IMR-90 (cell line): ENCODE results near the gene FBXL7. TPM values are rescaled to one million over a fixed set of nuclear protein-coding genes. Genes with fewer than 3 reads are reported as not detected.

Experiments
- ATAC-seq: fragments of 200-7000 bp; cut with Tn5 transposase; 2 replicates; pipeline ENCODE4 v1.9.1; 2020; ENCODE audit warnings: low read depth, mild to moderate bottlenecking, moderate library complexity
- BruUV-seq: library from RNA; stranded (reverse); fragments of 400-500 nt; replicated peaks from 2 replicates; lab custom pipeline; 2021; lab: Mats Ljungman, UMichigan
- CTCF ChIA-PET: fragments of 300-600 bp; formaldehyde crosslinking; extraction: SDS; loops from one replicate; lab custom pipeline; 2021; ENCODE audit warnings: antibody characterized with exemption; lab: Yijun Ruan, JAX
- POLR2A ChIA-PET: fragments of 300-600 bp; sonication (Branson Sonifier 250); formaldehyde crosslinking; loops from one replicate; lab custom pipeline; 2022; ENCODE audit warnings: antibody characterized with exemption; ENCODE audit not compliant: unreplicated experiment; lab: Charles Lee
- DNase-seq: peaks from one replicate; pipeline ENCODE4 v3.0.0; 2013
- H2AFZ ChIP-seq: replicated peaks from 2 replicates; pipeline ENCODE3; 2013; ENCODE audit warnings: low read length, mild to moderate bottlenecking; ENCODE audit not compliant: poor library complexity
- H2AK5ac ChIP-seq: 2 replicates; pipeline ENCODE4 v1.6.1; 2013; ENCODE audit warnings: low read depth, low read length, inconsistent platforms
- H2AK9ac ChIP-seq: replicated peaks from 2 replicates; pipeline ENCODE3; 2013; ENCODE audit warnings: mild to moderate bottlenecking, low read depth, low read length, moderate library complexity; ENCODE audit not compliant: poor library complexity
- H2BK120ac ChIP-seq: 2 replicates; pipeline ENCODE4 v1.6.1; 2013; ENCODE audit warnings: low read depth, low read length, inconsistent platforms
- H2BK15ac ChIP-seq: 3 replicates; pipeline ENCODE4 v1.6.1; 2013; ENCODE audit warnings: low read depth, low read length, inconsistent platforms
- H2BK20ac ChIP-seq: 2 replicates; pipeline ENCODE4 v1.6.1; 2013; ENCODE audit warnings: low read depth, mild to moderate bottlenecking, inconsistent platforms, low read length, moderate library complexity
- H2BK5ac ChIP-seq: 2 replicates; pipeline ENCODE4 v1.6.1; 2013; ENCODE audit warnings: mild to moderate bottlenecking, low read depth, low read length, inconsistent platforms; ENCODE audit not compliant: poor library complexity, severe bottlenecking
- H3K14ac ChIP-seq: replicated peaks from 2 replicates; pipeline ENCODE4 v1.6.1; 2013; ENCODE audit warnings: low read depth, low read length, inconsistent platforms
- H3K18ac ChIP-seq: 2 replicates; pipeline ENCODE4 v1.6.1; 2013; ENCODE audit warnings: low read depth, low read length, control low read depth
- H3K23ac ChIP-seq: 2 replicates; pipeline ENCODE4 v1.6.1; 2013; ENCODE audit warnings: low read depth, low read length, inconsistent platforms
- H3K27ac ChIP-seq: 2 replicates; pipeline ENCODE4 v1.5.1; 2013; ENCODE audit warnings: mild to moderate bottlenecking, control low read depth, low read length; ENCODE audit not compliant: insufficient read depth
- H3K27me3 ChIP-seq: 2 replicates; pipeline ENCODE4 v1.6.1; 2013; ENCODE audit warnings: low read length; ENCODE audit not compliant: control insufficient read depth, insufficient read depth
- H3K36me3 ChIP-seq: 2 replicates; pipeline ENCODE4 v1.6.1; 2013; ENCODE audit warnings: low read length, mixed read lengths; ENCODE audit not compliant: control insufficient read depth, insufficient read depth
- H3K4ac ChIP-seq: 2 replicates; pipeline ENCODE4 v1.6.1; 2013; ENCODE audit warnings: low read depth, low read length, inconsistent platforms
- H3K4me1 ChIP-seq: 2 replicates; pipeline ENCODE4 v1.6.1; 2013; ENCODE audit warnings: low read length, mixed read lengths; ENCODE audit not compliant: control insufficient read depth, insufficient read depth
- H3K4me2 ChIP-seq: 2 replicates; pipeline ENCODE4 v1.6.1; 2013; ENCODE audit warnings: low read depth, mild to moderate bottlenecking, control low read depth, low read length, moderate library complexity
- H3K4me3 ChIP-seq: 2 replicates; pipeline ENCODE4 v1.5.1; 2013; ENCODE audit warnings: low read depth, mild to moderate bottlenecking, control low read depth, low read length, moderate library complexity; ENCODE audit not compliant: insufficient read depth
- H3K56ac ChIP-seq: 2 replicates; pipeline ENCODE4 v1.6.1; 2013; ENCODE audit warnings: low read length, inconsistent platforms; ENCODE audit not compliant: insufficient read depth; ENCODE audit errors: extremely low read depth
- H3K79me1 ChIP-seq, 2 experiments: 2 replicates each; pipeline ENCODE4 v1.6.1; 2013; ENCODE audit warnings: low read length in 2 of 2, inconsistent platforms in 1 of 2, low read depth in 1 of 2
- H3K9ac ChIP-seq: 2 replicates; pipeline ENCODE4 v1.6.1; 2013; ENCODE audit warnings: low read depth, low read length, control low read depth
- H3K9me1 ChIP-seq: 2 replicates; pipeline ENCODE4 v1.6.1; 2013; ENCODE audit warnings: low read length, inconsistent platforms; ENCODE audit not compliant: insufficient read depth
- H3K9me3 ChIP-seq: 2 replicates; pipeline ENCODE4 v1.6.1; 2013; ENCODE audit warnings: low read length; ENCODE audit not compliant: control insufficient read depth, insufficient read depth
- H4K20me1 ChIP-seq: 2 replicates; pipeline ENCODE4 v1.6.1; 2013; ENCODE audit warnings: low read length, inconsistent platforms; ENCODE audit not compliant: insufficient read depth
- H4K5ac ChIP-seq: 2 replicates; pipeline ENCODE4 v1.6.1; 2013; ENCODE audit warnings: mild to moderate bottlenecking, low read depth, low read length, control low read depth
- H4K8ac ChIP-seq, 2 experiments: 2 replicates each; pipeline ENCODE4 v1.6.1; 2013; ENCODE audit warnings: low read depth in 2 of 2, low read length in 2 of 2, control low read depth in 1 of 2, inconsistent platforms in 1 of 2
- H4K91ac ChIP-seq: 2 replicates; pipeline ENCODE4 v1.6.1; 2013; ENCODE audit warnings: low read depth, low read length, inconsistent platforms; ENCODE audit not compliant: insufficient read depth
- BHLHE40 ChIP-seq: fragments of 150-350 bp; IDR thresholded peaks from 2 replicates; pipeline ENCODE4 v1.6.1; 2016; ENCODE audit warnings: mild to moderate bottlenecking, low read depth, low read length
- CEBPB ChIP-seq: IDR thresholded peaks from 2 replicates; pipeline ENCODE4 v1.6.1; 2012; ENCODE audit warnings: low read depth, low read length, improper control_type of control experiment
- CHD1 ChIP-seq: IDR thresholded peaks from 2 replicates; pipeline ENCODE4 v1.6.1; 2012; ENCODE audit warnings: low read depth, low read length, improper control_type of control experiment
- CTCF ChIP-seq: conservative IDR thresholded peaks from 2 replicates; pipeline ENCODE4 v1.5.1; 2012; ENCODE audit warnings: mild to moderate bottlenecking, low read depth, low read length, improper control_type of control experiment
- ELK1 ChIP-seq: fragments of 150-350 bp; IDR thresholded peaks from 2 replicates; pipeline ENCODE4 v1.6.1; 2016; ENCODE audit warnings: low read depth, mild to moderate bottlenecking, low read length, moderate library complexity, borderline replicate concordance
- FOS ChIP-seq: fragments of 150-350 bp; IDR thresholded peaks from 2 replicates; pipeline ENCODE4 v1.6.1; 2016; ENCODE audit warnings: low read depth, low read length
- MAFK ChIP-seq: IDR thresholded peaks from 2 replicates; pipeline ENCODE4 v1.6.1; 2012; ENCODE audit warnings: low read depth, low read length, improper control_type of control experiment
- MAZ ChIP-seq: IDR thresholded peaks from 2 replicates; pipeline ENCODE4 v1.6.1; 2012; ENCODE audit warnings: low read depth, mild to moderate bottlenecking, low read length, improper control_type of control experiment, moderate library complexity, borderline replicate concordance
- MXI1 ChIP-seq: IDR thresholded peaks from 2 replicates; pipeline ENCODE4 v1.6.1; 2012; ENCODE audit warnings: low read depth, mild to moderate bottlenecking, low read length, moderate library complexity, borderline replicate concordance
- NFE2L2 ChIP-seq: fragments of 150-350 bp; IDR thresholded peaks from 2 replicates; pipeline ENCODE4 v1.6.1; 2016; ENCODE audit warnings: low read depth, mild to moderate bottlenecking, low read length
- POLR2A ChIP-seq: IDR thresholded peaks from 2 replicates; pipeline ENCODE4 v1.6.1; 2012; ENCODE audit warnings: mild to moderate bottlenecking, low read depth, low read length
- RAD21 ChIP-seq: IDR thresholded peaks from 2 replicates; pipeline ENCODE4 v1.6.1; 2012; ENCODE audit warnings: low read length, improper control_type of control experiment
- RCOR1 ChIP-seq: IDR thresholded peaks from 2 replicates; pipeline ENCODE4 v1.6.1; 2012; ENCODE audit warnings: mild to moderate bottlenecking, low read length, improper control_type of control experiment; ENCODE audit not compliant: insufficient replicate concordance
- RFX5 ChIP-seq: IDR thresholded peaks from 2 replicates; pipeline ENCODE4 v1.8.0; 2012; ENCODE audit warnings: low read depth, mild to moderate bottlenecking, low read length, moderate library complexity
- SMC3 ChIP-seq: fragments of 150-350 bp; IDR thresholded peaks from 2 replicates; pipeline ENCODE4 v1.6.1; 2016; ENCODE audit warnings: low read depth, mild to moderate bottlenecking, antibody characterized with exemption, low read length, moderate library complexity
- WGBS, 2 experiments: methylation state at CpG; one replicate each; pipeline versions ENCODE4 v1.1.5 to v1.1.7; 2013; ENCODE audit warnings: missing lambda C conversion rate in 2 of 2; ENCODE audit not compliant: insufficient read length in 1 of 2; ENCODE audit errors: extremely low coverage in 2 of 2; 5-methylcytosine and 5-hydroxymethylcytosine counted together
- dilution Hi-C: fragments of 300-500 bp; cut with HindIII; formaldehyde crosslinking; loops from one replicate; pipeline ENCODE4 v1.14.3; 2018; ENCODE audit warnings: low sequenced_read_pairs; ENCODE audit not compliant: unreplicated experiment
- in situ Hi-C: fragments of 300-500 bp; cut with MboI; formaldehyde crosslinking; loops from 3 replicates; pipeline ENCODE4 v1.14.3; 2019; ENCODE audit warnings: low sequenced_read_pairs, inconsistent platforms, mixed read lengths
- intact Hi-C: fragments of 100-400 bp; cut with micrococcal nuclease; formaldehyde crosslinking; loops from 2 replicates; pipeline ENCODE4 v1.10.0; 2022
- polyA plus RNA-seq, 3 experiments: library from polyadenylated mRNA; depleted of rRNA; stranded (reverse); fragments of >200 nt; gene quantifications; 2 replicates each; pipeline ENCODE4 v1.2.3, GENCODE V29; 2012; ENCODE audit warnings: low replicate concordance in 1 of 3
- total RNA-seq: library from RNA; depleted of rRNA; stranded (reverse); fragments of >200 nt; gene quantifications from 2 replicates; pipeline ENCODE4 v1.2.3, GENCODE V29; 2012
- TF ChIP-seq, protein P1 (sequence below): fragments of 150-350 bp; IDR thresholded peaks from 2 replicates; pipeline ENCODE4 v1.6.1; 2017; ENCODE audit warnings: mild to moderate bottlenecking, antibody characterized with exemption, low read length, low read depth

The FBXL7 gene
- total and polyA plus RNA-seq, 2 of the 4 experiments (the other 2 are of a cell fraction): 4.1 to 10.2 TPM

GRCh38 chr5:15680455-15680854 lies 180.5 kb downstream of the FBXL7 start:
- Histone ChIP-seq H4K8ac (no peak overlapping the region), H2BK15ac (no peak overlapping the region), H3K4me2 (no peak overlapping the region), H3K4me3 (no peak overlapping the region), H3K4ac (no peak overlapping the region), H2AK5ac (no peak overlapping the region), H3K9ac (no peak overlapping the region), H2AFZ (no peak overlapping the region), H3K36me3 (no peaks in the 10 kb centered on the region), H2BK20ac (no peak overlapping the region), H2BK5ac (no peak overlapping the region), H3K56ac (no peak overlapping the region), H3K9me3 (no peaks in the 10 kb centered on the region), H3K27ac (no peak overlapping the region), H3K79me1 (peaks cover 23 to 24% of the 10 kb centered on the region in 2 experiments), H2AK9ac (no peak overlapping the region), H4K5ac (no peak overlapping the region), H3K18ac (no peak overlapping the region), H3K23ac (no peak overlapping the region), H4K91ac (no peak overlapping the region), H4K20me1 (no peaks in the 10 kb centered on the region; the same call in 1 of the 2 replicates), H3K27me3 (no peaks in the 10 kb centered on the region), H3K4me1 (peaks cover 5% of the 10 kb centered on the region), H2BK120ac (no peak overlapping the region), H3K14ac (no peak overlapping the region), H3K9me1 (peaks cover 3% of the 10 kb centered on the region)
- no TSS peak for BruUV-seq
- ChIA-PET CTCF (interaction anchor here (1.0 kb wide), 1 partner anchor 178 kb away, joined by 3 read pairs; no protein-coding TSS in a partner anchor), POLR2A (no interaction called here)
- DNase-seq (no peak), ATAC-seq (no peak)
- in situ Hi-C loops: no loop called here
- 80% methylated on average over 1 of the region's 1 CpG; no CpG with 5 or more reads in 1 of the 2 experiments for WGBS, 2 experiments
- dilution Hi-C loops: no loop called here
- TF ChIP-seq MAFK: no peak
- TF ChIP-seq POLR2A: no peak
- TF ChIP-seq ELK1: no peak
- TF ChIP-seq NFE2L2: no peak
- TF ChIP-seq SMC3: no peak
- no peak for TF ChIP-seq FOS
- no peak for TF ChIP-seq RAD21
- TF ChIP-seq RFX5: no peak
- TF ChIP-seq, protein P1, sequence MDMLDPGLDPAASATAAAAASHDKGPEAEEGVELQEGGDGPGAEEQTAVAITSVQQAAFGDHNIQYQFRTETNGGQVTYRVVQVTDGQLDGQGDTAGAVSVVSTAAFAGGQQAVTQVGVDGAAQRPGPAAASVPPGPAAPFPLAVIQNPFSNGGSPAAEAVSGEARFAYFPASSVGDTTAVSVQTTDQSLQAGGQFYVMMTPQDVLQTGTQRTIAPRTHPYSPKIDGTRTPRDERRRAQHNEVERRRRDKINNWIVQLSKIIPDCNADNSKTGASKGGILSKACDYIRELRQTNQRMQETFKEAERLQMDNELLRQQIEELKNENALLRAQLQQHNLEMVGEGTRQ: no peak
- no peak for TF ChIP-seq RCOR1
- TF ChIP-seq MXI1: no peak
- TF ChIP-seq CHD1: no peak
- TF ChIP-seq MAZ: no peak
- no peak for TF ChIP-seq CTCF
- TF ChIP-seq BHLHE40: no peak
- TF ChIP-seq CEBPB: no peak
- intact Hi-C loops: no loop called here
